GM19193 (cell line): ENCODE results near the gene RASAL2.

Source experiments
- POLR2A ChIP-seq: IDR thresholded peaks from 4 replicates; pipeline ENCODE4 v1.6.1; 2011; ENCODE audit not compliant: insufficient read depth, insufficient read length; ENCODE audit errors: extremely low read depth

The RASAL2 gene

GRCh38 chr1:178224358-178224757 is 130.5 kb downstream of the RASAL2 start:
- no peak for TF ChIP-seq POLR2A

DNA sequence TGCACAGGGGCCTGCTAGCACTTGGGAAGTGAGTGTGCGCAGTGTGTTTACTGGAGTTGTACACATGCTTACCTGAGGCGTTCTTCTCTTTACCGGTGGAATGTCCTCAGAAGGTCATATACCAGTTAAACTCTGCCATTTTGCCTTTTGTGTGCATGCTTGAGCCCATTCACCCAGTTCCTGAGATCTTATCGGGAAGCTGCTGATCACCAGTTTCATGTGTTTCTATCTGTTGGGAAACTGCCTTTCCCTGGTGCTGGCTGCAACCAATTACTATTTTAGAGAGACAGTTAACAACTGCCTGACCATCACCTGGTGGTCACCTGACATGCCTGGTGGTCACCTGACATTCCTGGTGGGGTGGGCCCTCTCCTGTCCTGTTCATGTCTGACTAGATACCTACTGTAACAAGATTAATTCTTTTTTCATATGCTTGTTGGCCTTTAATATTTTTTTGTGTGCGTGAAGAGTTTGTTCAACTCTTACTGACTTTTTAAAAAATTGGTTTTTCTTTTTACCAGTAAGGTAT is 137.0 kb downstream of the RASAL2 start:
- TF ChIP-seq POLR2A: no peak

GRCh38 chr1:178232108-178232507 is 138.2 kb downstream of the RASAL2 start:
- no peak for TF ChIP-seq POLR2A

GRCh38 chr1:178232949-178233348 is 139.0 kb downstream of the RASAL2 start:
- no peak for TF ChIP-seq POLR2A

DNA sequence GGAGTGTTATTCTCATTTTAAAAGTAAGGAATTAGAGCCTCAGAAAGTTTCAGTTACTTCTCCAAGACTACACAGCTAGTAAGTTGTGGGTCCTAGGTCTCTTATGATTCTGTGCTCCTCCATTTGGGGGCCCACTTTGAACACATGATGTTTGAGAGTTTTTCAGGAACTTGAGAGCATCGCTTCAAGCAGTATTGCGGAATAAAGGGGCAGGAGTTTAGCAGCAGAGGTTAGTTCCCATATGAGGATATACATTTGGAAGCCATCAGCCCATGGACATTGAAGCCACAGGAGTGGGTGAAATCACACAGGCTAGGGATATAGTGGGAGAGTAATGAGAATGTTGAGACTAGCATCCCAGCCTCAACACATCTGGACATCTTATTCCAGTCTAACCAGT is 143.2 kb downstream of the RASAL2 start:
- no peak for TF ChIP-seq POLR2A

- no peak for TF ChIP-seq POLR2A
Observed at GRCh38 chr1:178238722-178239510, 145.0 kb downstream of the RASAL2 start.

GRCh38 chr1:178241057-178241456 is 147.2 kb downstream of the RASAL2 start:
- no peak for TF ChIP-seq POLR2A

DNA sequence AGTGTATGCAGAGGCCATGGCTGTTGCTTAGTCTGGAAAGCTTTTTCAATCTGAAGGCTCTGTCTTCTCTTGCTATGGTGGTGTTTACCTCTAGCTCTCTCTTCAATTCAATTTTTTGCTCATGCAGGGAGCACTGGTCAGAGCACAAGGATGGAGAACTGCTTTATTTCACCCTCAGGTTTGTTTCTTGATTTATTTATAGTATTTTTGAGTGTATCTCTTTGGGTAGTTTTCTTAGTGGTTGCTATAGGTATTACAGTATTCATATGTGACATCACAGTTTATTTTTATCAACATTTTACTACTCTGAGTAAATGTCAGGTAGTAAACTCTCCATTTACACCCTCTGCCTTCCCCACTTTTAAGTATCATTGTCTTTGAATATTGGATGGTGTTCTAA is 147.9 kb downstream of the RASAL2 start:
- no peak for TF ChIP-seq POLR2A

DNA sequence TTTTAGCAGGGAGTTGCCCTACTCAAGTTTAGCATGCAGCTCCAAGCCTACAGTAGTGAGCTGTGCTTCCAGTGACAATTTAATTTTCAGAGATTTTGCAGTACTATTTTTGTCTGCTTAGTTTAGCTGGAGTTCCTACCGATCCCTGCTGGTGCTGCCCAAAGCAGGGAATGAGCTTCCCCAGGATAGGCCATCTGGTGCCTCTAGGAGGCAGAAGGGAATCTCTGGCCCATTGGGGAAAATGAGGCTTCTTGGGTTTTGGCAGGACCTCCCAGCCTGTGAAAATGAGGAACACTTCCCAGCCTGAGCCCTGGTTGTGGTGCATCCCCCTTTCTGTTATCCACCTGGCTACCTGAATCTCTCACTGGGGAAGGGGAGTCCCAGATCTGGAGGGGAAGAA is 149.2 kb downstream of the RASAL2 start:
- no peak for TF ChIP-seq POLR2A

- no peak for TF ChIP-seq POLR2A
Observed at GRCh38 chr1:178243890-178244289, 150.0 kb downstream of the RASAL2 start.

DNA sequence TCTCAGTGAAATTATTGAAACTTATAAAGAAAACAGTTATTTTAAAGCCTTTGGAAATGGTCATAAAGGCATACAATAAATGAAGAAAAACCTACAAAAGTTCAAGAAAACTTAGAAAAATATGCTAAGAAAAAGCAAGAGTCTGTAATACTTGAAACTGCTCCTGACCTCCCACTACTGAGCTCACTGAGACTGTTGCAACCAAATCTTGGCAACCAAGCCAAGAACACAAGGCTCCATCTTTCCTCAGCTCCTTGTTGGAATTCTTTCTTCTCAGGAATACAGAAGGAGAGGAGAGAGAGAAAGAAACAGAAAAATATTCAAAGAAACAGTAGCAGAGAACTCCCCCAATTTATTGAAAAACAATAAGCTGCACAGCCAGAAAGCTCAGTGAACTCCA is 160.5 kb downstream of the RASAL2 start:
- TF ChIP-seq POLR2A: no peak

DNA sequence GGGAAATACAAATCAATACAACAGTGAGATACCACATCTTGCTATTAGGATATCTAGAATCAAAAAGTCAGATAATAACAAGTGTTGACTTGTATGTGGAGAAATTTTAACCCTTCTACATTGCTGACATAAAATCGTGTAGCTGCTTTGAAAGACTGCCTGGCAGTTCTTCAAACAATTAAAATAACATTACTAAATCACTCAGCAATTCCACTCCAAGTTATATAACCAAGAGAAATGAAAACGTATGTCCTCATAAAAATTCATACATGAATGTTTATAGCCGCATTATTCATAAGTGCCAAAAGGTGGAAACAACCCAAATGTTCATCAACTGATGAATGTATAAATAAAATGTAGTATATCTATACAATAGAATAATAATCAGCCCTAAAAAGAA is 164.6 kb downstream of the RASAL2 start:
- TF ChIP-seq POLR2A: no peak

DNA sequence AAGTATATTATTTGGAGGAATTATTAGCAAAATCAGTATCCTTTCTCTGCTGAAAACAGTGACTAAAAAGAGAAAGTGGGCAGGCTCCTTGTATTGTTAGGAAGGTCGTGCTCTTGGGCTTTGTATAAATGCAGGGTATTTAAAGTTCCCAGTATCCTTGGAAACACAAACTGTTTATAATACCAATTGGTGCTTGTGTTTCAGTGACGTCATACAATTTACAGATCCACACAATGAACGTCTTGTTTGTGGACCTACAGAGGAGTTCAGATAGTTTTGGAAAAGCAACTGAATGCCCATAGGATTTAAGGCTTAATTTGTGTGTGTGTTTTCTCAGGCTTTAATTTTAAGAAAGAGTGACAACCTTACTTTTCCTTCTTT is 168.2 kb downstream of the RASAL2 start:
- no peak for TF ChIP-seq POLR2A

GRCh38 chr1:178263341-178263740 is 169.4 kb downstream of the RASAL2 start:
- no peak for TF ChIP-seq POLR2A

- TF ChIP-seq POLR2A: no peak
Observed at GRCh38 chr1:178266113-178266512, 172.2 kb downstream of the RASAL2 start.

DNA sequence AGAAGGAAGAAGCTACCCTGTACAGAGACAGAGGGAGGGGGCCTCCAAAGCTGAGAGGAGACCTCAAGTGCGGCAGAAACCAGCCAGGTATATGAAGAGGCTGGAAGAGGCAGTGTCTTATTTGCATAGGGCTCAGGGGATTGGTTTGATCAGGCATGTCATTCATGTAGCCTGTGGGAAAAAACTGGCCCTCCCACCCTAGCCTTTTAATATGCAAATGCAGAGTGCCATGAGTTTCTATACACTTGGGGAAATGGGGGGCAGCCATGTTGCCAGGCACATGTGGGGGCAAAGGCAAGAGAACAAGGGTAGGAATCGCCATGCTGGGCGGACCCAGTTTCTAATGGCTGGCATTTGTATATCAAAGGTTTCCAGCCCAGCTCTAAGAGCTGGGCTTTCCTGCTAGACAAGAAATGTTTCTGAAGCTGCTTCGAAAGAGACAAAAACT is 172.7 kb downstream of the RASAL2 start:
- TF ChIP-seq POLR2A: no peak
